ENCODE measurements around the gene TSEN54. TPM values are rescaled to one million over a fixed set of nuclear protein-coding genes. Genes with fewer than 3 reads are reported as not detected.

Gene TSEN54
- total RNA-seq, 1 experiment from 2014 or later = 56.3 TPM

- no peak for DNase-seq (ENCODE audit: low spot score)
- in situ Hi-C loops (cut with HindIII; ENCODE audit: low sequenced_read_pairs) = no loop called here
Measured at GRCh38 chr17:75572713-75573539, 56.6 kb downstream of the TSEN54 start.

GRCh38 chr17:75573540-75573957 lies 57.2 kb downstream of the TSEN54 start:
- DNase-seq (ENCODE audit: low spot score) = no peak
- in situ Hi-C loops (cut with HindIII; ENCODE audit: low sequenced_read_pairs) = no loop called here

GRCh38 chr17:75573994-75574393 lies 57.7 kb downstream of the TSEN54 start:
- no peak for DNase-seq (ENCODE audit: low spot score)

More at GRCh38 chr17:75573994-75574393, 57.7 kb downstream of the TSEN54 start:
- in situ Hi-C loops (cut with HindIII; ENCODE audit: low sequenced_read_pairs) = no loop called here

Other genes with a start within 250 kb of the TSEN54 start
- gene MIF4GD, start 245.3 kb upstream of the TSEN54 start, total RNA-seq (2014; rRNA removed; shearing (Covaris generic)) = 12.1 and 15.1 TPM in 2 replicates
- gene SLC25A19, start 227.1 kb upstream of the TSEN54 start, total RNA-seq (2014; rRNA removed; shearing (Covaris generic)) = 14.7 and 15.6 TPM in 2 replicates
- 176 and 195 TPM in 2 replicates for gene GRB2, start 110.8 kb upstream of the TSEN54 start, total RNA-seq (2014; rRNA removed; shearing (Covaris generic))
- gene TMEM94, start 59.9 kb upstream of the TSEN54 start, total RNA-seq (2014; rRNA removed; shearing (Covaris generic)) = 50.3 and 53.2 TPM in 2 replicates
- gene CASKIN2, start 991 bp upstream of the TSEN54 start, total RNA-seq (2014; rRNA removed; shearing (Covaris generic)) = 11.6 and 11.8 TPM in 2 replicates
- gene LLGL2, start 9.2 kb downstream of the TSEN54 start, total RNA-seq (2014; rRNA removed; shearing (Covaris generic)) = 28.9 and 37.8 TPM in 2 replicates
- gene MYO15B, start 71.3 kb downstream of the TSEN54 start, total RNA-seq (2014; rRNA removed; shearing (Covaris generic)) = 0.18 and 3.9 TPM in 2 replicates
- not detected in 2 replicates for gene SMIM5, start 116.9 kb downstream of the TSEN54 start, total RNA-seq (2014; rRNA removed; shearing (Covaris generic))
- gene RECQL5, start 150.6 kb downstream of the TSEN54 start, total RNA-seq (2014; rRNA removed; shearing (Covaris generic)) = 16.7 and 40.0 TPM in 2 replicates
- gene SAP30BP, start 150.8 kb downstream of the TSEN54 start, total RNA-seq (2014; rRNA removed; shearing (Covaris generic)) = 94.1 and 162 TPM in 2 replicates
- gene ITGB4, start 204.9 kb downstream of the TSEN54 start, total RNA-seq (2014; rRNA removed; shearing (Covaris generic)) = 0.06 TPM in 1 of 2 replicates, not detected in the other
- 68.3 and 87.8 TPM in 2 replicates for gene GALK1, start 248.7 kb downstream of the TSEN54 start, total RNA-seq (2014; rRNA removed; shearing (Covaris generic))